ENCODE results near the gene SKAP1.
"Not testable (repeated sequence)": the region's sequence is repeated elsewhere in the genome, so short reads cannot be mapped to it uniquely, and the experiment has no call there.

Gene SKAP1

GRCh38 chr17:48368352-48368908 is 61.6 kb downstream of the SKAP1 start:
- DNase-seq (ENCODE audit: low read depth): no peak

DNA sequence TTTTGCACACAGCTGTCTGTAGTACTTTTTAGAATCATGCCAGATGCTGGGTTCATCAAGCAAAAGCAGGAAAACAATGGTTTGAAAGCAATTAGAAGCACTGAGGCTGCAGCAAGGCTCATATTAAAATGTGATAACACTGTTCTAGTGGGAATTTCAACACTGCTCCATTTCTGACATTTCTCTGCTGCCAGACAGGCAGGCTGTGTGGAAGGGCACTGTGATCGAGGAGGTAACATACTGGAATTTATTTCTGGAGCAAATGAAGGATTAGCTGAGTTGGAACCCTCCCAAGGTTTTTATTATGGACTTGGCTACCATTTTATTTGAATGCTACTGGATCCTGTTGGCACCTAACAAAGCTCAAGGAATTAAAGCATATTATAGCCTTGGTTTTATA is 66.9 kb downstream of the SKAP1 start:
- no peak for DNase-seq (ENCODE audit: low read depth)

DNA sequence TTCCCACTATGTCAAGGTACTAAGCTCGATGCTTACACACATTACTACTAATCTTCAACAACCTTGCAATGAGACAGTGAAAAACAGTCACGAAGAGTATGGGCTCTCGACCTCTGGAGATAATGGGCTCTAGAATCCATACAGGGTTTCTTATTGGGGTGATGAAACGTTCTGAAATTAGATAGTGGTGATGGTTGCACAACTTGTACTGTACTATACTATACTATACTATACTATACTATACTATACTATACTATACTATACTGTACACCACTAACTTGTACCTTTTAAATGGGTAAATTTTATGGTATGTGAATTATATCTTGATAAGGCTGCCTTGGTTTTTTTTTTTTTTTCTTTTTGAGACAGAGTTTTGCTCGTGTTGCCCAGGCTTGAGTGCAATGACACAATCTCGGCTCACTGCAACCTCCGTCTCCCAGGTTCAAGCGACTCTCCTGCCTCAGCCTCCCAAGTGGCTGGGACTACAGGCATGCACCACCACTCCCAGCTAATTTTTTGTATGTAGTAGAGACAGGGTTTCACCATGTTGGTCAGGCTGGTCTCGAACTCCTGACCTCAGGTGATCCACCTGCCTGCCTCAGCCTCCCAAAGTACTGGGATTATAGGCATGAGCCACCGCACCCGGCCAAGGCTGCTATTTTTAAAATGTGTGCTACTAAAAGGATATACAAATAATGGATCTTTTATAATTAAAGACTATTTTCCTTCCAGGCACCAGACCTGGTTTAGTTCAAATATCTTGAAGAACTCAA is 69.0 kb downstream of the SKAP1 start:
- not testable (repeated sequence) for DNase-seq (ENCODE audit: low read depth)

GRCh38 chr17:48357779-48358602 is 72.0 kb downstream of the SKAP1 start:
- no peak for DNase-seq (ENCODE audit: low read depth)

DNA sequence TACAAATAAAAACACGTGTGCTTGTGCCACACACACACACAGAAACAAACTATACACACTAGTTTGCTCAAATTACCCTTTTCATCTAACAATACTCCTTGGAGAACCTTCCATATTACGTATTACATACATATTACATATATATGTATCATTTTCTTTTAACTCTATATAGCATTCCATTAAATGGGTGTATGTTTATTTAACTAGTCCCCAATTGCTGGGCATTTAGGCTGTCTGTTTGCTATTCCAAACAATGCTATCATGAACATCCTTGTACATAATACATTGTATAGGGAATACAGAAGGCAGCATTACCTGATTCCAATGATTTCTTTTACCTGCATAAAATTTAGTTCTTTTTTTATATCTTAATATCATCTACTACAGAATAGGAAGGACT is 73.1 kb downstream of the SKAP1 start:
- no peak for DNase-seq (ENCODE audit: low read depth)

GRCh38 chr17:48352630-48353029 is 77.4 kb downstream of the SKAP1 start:
- DNase-seq (ENCODE audit: low read depth): no peak

GRCh38 chr17:48351911-48352332 is 78.1 kb downstream of the SKAP1 start:
- peak; percentile 24 for DNase-seq (ENCODE audit: low read depth)

DNA sequence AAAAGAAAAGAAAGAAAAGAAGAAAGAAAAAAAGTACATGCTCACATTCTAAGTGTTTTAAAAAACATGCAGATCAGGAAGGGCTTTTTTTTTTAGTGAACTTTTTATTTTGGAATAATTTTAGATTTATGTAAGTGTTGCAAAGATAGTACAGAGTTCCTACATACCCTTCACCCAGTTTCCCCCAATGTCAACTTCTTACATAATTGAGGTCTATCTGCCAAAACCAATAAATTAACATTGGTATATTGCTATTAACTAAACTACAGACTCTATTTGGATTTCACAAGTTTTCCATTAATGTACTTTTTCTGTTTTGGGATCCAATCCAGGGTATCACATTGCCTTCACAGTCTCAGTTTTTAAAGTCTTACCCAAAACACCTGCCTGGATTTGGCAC is 81.7 kb downstream of the SKAP1 start:
- no peak for DNase-seq (ENCODE audit: low read depth)

- no peak for DNase-seq (ENCODE audit: low read depth)
Observed at GRCh38 chr17:48347177-48347576, 82.8 kb downstream of the SKAP1 start.

DNA sequence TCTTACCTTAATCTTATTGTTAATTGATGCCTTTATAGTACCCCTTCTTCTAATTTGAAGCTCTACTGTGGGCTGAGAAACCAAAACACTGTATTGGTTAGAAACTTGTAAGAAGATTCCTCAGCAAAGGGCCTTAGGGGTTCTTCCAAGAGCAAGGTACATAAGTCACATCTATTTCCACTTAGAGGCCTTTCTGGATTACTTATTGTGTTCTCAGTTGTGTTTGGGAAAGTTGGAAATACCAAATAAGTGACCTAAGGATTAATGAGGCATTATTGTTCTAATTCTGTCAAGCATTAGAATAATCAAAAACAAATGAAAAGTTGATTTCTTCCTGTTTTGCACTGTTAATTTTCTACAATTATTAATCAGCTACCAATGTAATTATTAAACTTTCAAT is 85.8 kb downstream of the SKAP1 start:
- DNase-seq (ENCODE audit: low read depth): no peak

GRCh38 chr17:48340916-48341315 is 89.1 kb downstream of the SKAP1 start:
- DNase-seq (ENCODE audit: low read depth): no peak

DNA sequence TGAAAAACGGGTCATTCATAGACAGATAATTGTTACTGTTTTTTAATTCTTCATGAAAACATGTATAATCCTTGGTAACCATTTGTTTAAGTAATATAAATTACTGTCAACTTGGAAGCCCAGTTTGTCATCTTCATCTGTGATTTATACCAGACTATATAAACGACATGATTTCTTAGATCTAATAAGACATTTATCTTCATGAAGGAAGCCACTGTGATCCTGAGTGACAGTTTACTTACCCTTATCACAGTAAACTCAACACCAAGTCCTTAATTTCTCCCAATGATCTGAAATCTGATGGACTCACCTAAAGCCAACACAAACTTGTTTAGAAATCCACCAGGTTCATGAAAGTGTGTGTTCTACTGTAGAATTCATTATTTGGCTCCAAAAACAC is 91.3 kb downstream of the SKAP1 start:
- DNase-seq (ENCODE audit: low read depth): no peak

GRCh38 chr17:48337903-48338302 is 92.1 kb downstream of the SKAP1 start:
- not testable (repeated sequence) for DNase-seq (ENCODE audit: low read depth)

DNA sequence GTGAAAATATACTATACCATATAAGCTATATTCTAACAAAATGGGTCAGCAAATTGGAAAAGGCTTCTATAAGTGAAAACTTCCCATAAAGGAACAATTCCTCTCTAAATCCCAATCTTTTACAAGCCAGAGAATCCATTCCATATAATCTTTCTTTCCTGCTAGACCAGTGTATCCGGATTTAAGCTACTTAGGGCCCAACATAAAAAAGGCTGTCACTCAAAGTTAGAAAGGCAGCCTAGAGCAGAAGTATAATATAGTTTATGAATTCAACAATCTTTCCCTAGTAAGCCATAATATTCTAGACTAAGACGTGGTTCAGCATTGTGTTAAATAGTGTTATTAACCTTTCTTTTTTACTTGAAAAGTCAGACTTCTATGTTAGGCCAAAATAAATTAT is 93.0 kb downstream of the SKAP1 start:
- no peak for DNase-seq (ENCODE audit: low read depth)

- DNase-seq (ENCODE audit: low read depth): peak; percentile 14
Observed at GRCh38 chr17:48335858-48336500, 94.0 kb downstream of the SKAP1 start.

- DNase-seq (ENCODE audit: low read depth): no peak
Observed at GRCh38 chr17:48335146-48335784, 94.7 kb downstream of the SKAP1 start.

- DNase-seq (ENCODE audit: low read depth): no peak
Observed at GRCh38 chr17:48333034-48333530, 96.9 kb downstream of the SKAP1 start.

- DNase-seq (ENCODE audit: low read depth): no peak
Observed at GRCh38 chr17:48330887-48331286, 99.1 kb downstream of the SKAP1 start.

- DNase-seq (ENCODE audit: low read depth): no peak
Observed at GRCh38 chr17:48330421-48330820, 99.6 kb downstream of the SKAP1 start.

- DNase-seq (ENCODE audit: low read depth): no peak
Observed at GRCh38 chr17:48328457-48328856, 101.6 kb downstream of the SKAP1 start.

- no peak for DNase-seq (ENCODE audit: low read depth)
Observed at GRCh38 chr17:48326310-48326709, 103.7 kb downstream of the SKAP1 start.

- no peak for DNase-seq (ENCODE audit: low read depth)
Observed at GRCh38 chr17:48322060-48322459, 108.0 kb downstream of the SKAP1 start.

Data from fibroblast of the conjunctiva (primary cell).